NCI-H146 (cell line): ENCODE data around the gene MFF.
"Not testable (repeated sequence)": the region's sequence is repeated elsewhere in the genome, so short reads cannot be mapped to it uniquely, and the experiment has no call there.

Experiments used
- DNase-seq: peaks from one replicate; lab custom pipeline; 2025; lab: John Stamatoyannopoulos, UW

MFF gene

DNA sequence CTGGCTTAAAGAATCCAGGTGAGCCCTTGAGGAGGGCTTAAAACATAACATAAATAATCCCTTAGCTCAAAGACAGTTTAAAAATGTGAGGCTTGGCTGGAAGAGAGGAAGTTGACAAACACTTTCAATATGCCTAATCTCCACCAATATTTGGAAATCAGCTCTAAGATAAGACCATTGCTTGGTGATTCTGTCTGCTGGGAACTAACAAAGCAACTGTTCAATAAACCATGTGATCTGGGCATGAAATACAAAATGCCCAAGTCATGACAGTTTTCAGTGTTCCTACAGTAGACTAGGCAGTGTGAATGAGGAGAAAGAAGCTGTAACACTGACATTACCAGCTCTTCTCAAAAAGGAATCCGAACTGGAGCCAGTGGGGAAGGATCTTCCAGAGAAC lies 10.7 kb downstream of the MFF start:
- no peak for DNase-seq

GRCh38 chr2:227337442-227337841 lies 12.4 kb downstream of the MFF start:
- no peak for DNase-seq

- no peak for DNase-seq
These were observed 14.1 kb downstream of the MFF start for GRCh38 chr2:227339098-227339599.

GRCh38 chr2:227340106-227340505 lies 15.1 kb downstream of the MFF start:
- DNase-seq: no peak

DNA sequence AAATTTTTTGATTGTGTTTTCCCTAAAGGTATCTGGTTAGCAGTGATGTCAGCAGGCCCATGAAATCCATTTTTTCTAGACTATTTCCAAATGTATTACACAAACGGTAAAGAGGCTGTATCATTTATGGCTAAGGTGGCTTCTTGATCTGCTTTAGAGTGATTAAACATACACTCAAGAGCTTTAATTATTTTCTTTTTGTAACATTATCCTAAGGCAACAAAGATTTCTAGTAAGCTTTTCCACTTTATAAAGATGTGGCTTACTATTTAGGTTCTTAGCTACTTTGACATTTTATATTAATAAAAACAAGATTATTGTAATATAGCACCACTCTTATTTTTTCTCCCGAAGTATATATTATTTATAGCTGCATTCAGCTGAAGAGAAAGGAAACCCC lies 16.5 kb downstream of the MFF start:
- no peak for DNase-seq

GRCh38 chr2:227344231-227344630 lies 19.2 kb downstream of the MFF start:
- DNase-seq: no peak

- DNase-seq: no peak
These were observed 22.1 kb downstream of the MFF start for GRCh38 chr2:227347117-227347516.

DNA sequence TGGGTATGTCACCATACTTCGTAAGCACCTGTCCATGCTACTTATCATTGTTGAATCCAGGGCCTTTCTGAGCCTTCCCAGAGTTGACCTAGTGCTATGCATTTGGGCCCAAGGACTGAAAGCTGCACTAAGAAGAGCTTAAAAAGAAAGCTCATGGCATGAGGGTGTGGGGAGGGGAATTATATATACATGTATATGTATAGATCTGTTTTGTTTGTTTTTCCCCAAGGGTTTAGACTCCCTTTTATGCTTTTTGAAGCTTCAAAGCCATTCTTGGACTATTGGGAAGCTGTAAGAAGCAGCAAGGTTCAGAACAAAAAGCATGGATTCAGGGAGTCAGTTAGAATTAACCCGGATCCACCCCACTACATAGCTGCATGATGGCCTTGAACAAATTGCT lies 23.3 kb downstream of the MFF start:
- DNase-seq: no peak

GRCh38 chr2:227349989-227350612 lies 25.1 kb downstream of the MFF start:
- peak; percentile 5 for DNase-seq

DNA sequence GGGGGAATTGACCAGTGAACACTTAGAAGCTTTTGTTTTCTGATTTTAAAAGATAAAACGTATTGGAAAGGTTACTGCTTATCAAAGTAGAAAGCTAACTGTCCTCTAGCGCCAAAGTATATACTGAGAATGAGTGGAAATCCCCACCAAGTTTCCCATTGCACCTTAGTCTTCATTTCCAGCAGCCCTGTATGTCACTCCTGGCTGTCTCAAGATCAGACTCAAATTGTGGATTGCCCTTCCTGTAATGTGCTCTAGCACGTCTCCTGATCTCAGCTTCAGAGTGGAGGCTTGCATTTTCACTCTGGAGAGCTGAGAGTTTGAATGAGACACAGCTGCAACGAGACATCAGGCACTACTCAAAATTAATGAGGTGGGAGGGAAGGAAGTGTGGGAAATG lies 26.6 kb downstream of the MFF start:
- DNase-seq: no peak

GRCh38 chr2:227360351-227360750 lies 35.3 kb downstream of the MFF start:
- no peak for DNase-seq

GRCh38 chr2:227363756-227364155 lies 38.7 kb downstream of the MFF start:
- no peak for DNase-seq

DNA sequence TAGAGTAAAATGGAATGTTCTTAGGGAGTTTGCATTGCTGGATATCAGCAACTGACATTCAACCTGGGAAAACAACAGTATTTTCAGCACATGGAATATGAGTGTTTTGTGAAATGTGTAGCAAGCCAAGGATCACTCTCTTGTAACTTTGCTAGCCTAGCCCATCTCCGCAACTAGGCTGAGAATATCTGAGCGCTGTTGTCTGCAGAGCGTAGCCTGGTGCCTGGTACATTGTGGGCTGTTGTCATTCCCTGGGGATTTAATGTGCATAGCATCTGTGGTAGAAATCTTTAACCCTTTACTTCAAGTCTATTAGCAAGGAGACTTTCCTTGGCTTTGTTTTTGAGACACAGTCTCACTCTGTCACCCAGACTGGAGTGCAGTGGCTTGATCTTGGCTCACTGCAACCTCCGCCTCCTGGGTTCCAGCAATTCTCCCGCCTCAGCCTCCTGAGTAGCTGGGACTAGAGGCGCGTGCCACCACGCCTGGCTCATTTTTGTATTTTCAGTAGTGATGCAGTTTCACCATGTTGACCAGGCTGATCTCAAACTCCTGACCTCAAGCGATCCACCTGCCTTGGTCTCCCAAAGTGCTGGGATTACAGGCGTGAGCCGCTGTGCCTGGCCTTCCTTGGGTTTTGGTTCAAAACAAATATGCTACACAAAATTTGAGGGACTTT lies 39.7 kb downstream of the MFF start:
- DNase-seq: not testable (repeated sequence)

DNA sequence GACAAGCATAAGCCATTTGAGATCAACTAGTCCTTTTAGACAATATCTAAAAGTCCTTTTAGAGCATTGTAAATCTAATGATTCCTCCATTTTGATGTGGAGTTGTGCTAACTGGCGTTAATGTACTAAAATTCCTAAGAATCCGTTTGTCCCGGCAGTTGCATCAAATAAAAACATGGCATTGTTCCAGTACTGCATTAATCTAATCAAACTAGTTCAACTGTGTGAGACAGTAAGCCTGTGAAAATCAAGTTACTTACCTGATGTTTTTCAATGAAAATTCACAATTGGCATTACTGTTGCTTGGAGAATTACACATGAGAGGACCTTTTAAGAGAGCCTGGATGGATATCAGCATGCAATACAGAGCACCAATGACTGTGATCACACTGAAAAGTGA lies 40.8 kb downstream of the MFF start:
- DNase-seq: no peak

GRCh38 chr2:227366769-227367426 lies 41.8 kb downstream of the MFF start:
- DNase-seq: no peak

GRCh38 chr2:227367427-227367795 lies 42.4 kb downstream of the MFF start:
- no peak for DNase-seq

DNA sequence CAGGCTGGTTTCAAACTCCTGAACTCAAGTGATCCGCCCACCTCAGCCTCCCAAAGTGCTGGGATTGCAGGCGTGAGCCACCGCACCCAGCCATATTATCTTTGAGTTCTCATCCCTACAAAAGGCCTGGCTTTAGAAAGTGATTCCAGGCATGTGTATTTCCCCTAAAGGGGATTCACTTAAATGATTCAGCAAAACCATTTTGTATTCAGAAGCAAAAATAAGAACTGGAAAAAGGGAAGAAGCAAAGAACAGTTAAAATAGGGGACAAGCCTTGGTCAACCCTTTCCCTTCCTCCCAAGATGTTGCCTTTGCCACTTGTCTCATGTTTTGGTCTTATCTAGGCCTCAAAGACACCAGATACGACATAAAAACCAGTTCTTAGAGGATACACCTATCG lies 43.5 kb downstream of the MFF start:
- DNase-seq: no peak

GRCh38 chr2:227370092-227370491 lies 45.0 kb downstream of the MFF start:
- DNase-seq: no peak

DNA sequence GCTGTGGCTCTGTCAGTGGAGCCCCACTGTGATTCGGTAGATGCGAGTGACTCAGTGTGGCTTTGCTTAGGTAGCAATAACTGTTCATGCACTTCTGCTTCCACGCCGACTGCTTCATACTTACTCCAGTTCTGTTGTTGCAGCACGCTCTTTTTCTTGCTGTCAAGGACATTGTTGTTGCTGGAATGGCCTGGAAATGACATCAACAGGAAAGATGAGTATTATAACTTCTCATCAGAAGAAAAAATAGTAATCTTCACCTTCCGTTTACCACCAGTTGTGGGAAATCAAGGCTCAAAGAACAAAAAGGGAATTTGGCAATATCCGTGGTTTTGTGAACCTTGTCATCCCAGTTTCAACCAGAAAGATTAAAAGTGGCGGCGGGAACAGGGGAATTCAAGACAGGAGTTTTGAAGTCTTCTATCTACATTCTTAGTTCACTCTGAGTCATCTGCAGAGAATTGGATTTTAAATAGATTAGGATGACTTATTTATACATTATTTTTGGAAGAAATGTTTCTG lies 45.8 kb downstream of the MFF start:
- DNase-seq: no peak

- no peak for DNase-seq
These were observed 48.3 kb downstream of the MFF start for GRCh38 chr2:227373389-227373788.

DNA sequence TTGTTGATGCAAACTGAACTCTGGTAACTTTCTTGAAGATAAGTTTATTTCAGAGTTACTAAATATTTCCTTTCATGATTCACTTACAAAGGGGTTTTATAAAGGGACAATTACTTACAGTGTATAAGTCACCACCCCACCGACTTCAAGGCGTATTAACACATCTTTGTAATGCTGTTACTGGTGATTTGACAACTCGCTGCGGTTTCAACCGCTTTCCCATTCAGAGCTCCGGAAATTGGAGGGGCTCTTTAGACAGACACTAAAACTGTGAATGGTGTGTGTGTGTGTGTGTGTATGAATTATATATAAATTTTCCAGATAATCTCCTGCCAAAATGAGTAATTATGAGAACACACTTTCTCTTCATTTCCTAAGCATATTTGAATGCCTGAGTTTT lies 49.1 kb downstream of the MFF start:
- no peak for DNase-seq

DNA sequence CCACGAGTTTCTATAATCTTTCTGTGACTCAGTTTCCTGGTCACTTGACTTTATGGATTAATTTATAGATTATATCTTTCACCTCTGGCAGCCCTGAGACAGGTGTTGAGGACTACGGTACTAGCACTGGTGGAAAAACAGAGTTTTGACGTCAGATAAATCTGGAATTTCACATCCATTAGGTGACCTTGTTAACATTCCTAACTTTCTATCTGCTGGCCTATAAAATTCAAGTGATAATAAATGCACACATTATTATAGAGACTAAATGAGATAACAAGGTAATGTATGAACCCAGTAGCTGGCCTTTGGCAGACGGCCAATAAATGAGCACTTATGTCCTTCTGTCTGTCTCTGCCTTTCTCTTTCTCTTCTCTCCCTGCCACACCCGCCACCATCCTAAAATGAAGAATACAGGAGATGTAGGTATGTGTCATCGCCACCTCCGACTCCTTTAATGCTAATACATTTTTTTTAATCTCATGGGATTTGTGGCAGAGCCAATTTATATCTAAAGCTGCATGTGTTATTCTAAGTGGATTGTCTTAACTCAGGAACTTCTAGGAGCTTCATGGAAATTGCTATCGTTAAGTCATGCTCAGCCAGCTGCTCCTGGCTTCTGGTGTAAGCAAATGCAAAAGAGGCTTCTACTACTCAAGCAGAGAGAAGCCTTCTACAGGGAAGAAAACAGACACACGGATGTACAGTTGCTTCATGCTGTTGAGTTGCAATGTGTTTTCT lies 51.8 kb downstream of the MFF start:
- DNase-seq: no peak
